ENCODE measurements around the gene MOCOS. TPM values are rescaled to one million over a fixed set of nuclear protein-coding genes. Genes with fewer than 3 reads are reported as not detected.

The MOCOS gene
- polyA plus RNA-seq, 1 donor (not counting 4 experiments of a cell fraction or from before 2014, with no cell fraction given), result 2.8 TPM

- FAIRE-seq, result no peak
- H3K9me3 ChIP-seq (ENCODE audit: control insufficient read depth, low read depth, low read length), result no peaks in the 10 kb centered on the region
- H3K9me1 ChIP-seq (ENCODE audit: control insufficient read depth, extremely low read depth, insufficient read depth, low read length), result no peaks in the 10 kb centered on the region
- H3K4me3 ChIP-seq (ENCODE audit: control insufficient read depth in 2 of 3, extremely low read depth in 1 of 3, insufficient read depth in 2 of 3, low read depth in 1 of 3, low read length in 3 of 3), result no peak overlapping the region
- no peak for TF ChIP-seq EZH2 (IDR thresholded peaks at IDR 0.05; ENCODE audit: low read length)
- H3K27me3 ChIP-seq (ENCODE audit: control insufficient read depth, extremely low read depth, insufficient read depth, low read length), result no peaks in the 10 kb centered on the region
- DNase-seq (ENCODE audit: low read depth, low spot score), result no peak
- H3K4me1 ChIP-seq (ENCODE audit: control insufficient read depth, extremely low read depth, insufficient read depth, low read length), result no peaks in the 10 kb centered on the region
- H4K20me1 ChIP-seq (ENCODE audit: control insufficient read depth, extremely low read depth, insufficient read depth, low read length), result no peaks in the 10 kb centered on the region
- H3K27ac ChIP-seq (ENCODE audit: control insufficient read depth, insufficient read depth, low read length), result no peak overlapping the region
- dilution Hi-C loops (cut with MboI; ENCODE audit: extremely low pct_ligation_motif_present, low sequenced_read_pairs), result no loop called here
- H2AFZ ChIP-seq (ENCODE audit: control insufficient read depth, low read length), result no peak overlapping the region
- no peak overlapping the region for H3K9ac ChIP-seq (ENCODE audit: control insufficient read depth, extremely low read depth, insufficient read depth, low read length)
- H3K79me2 ChIP-seq (ENCODE audit: control insufficient read depth, insufficient read depth, low read length), result no peaks in the 10 kb centered on the region
- peaks cover 0 to 1% of the 10 kb centered on the region in 2 experiments for H3K36me3 ChIP-seq (ENCODE audit: control insufficient read depth in 2 of 2, extremely low read depth in 1 of 2, insufficient read depth in 2 of 2, low read length in 2 of 2)
- no peak overlapping the region for H3K4me2 ChIP-seq (ENCODE audit: control insufficient read depth, extremely low read depth, insufficient read depth, low read depth, low read length)
Observed at GRCh38 chr18:36247036-36247435, 59.7 kb downstream of the MOCOS start.

DNA sequence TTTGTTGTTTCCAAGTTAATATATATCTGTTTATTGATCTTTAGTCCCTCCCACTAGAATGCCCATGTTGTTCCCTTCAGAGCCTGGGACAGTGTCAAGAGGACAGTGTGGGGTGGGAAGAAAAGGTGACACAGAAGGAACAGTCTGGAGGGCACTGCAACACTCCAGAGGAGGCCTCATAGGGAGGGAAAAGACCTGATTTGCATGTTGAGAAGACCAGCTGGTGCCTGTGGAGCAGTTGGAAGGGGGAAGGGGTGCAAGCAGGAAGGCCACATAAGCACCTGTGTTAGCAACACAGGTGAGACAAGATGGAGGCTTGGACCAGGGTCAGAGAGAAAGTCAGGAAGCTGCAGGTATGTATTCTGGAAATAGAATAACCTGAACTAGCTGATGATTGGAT, 62.1 kb downstream of the MOCOS start:
- TF ChIP-seq, protein P1, sequence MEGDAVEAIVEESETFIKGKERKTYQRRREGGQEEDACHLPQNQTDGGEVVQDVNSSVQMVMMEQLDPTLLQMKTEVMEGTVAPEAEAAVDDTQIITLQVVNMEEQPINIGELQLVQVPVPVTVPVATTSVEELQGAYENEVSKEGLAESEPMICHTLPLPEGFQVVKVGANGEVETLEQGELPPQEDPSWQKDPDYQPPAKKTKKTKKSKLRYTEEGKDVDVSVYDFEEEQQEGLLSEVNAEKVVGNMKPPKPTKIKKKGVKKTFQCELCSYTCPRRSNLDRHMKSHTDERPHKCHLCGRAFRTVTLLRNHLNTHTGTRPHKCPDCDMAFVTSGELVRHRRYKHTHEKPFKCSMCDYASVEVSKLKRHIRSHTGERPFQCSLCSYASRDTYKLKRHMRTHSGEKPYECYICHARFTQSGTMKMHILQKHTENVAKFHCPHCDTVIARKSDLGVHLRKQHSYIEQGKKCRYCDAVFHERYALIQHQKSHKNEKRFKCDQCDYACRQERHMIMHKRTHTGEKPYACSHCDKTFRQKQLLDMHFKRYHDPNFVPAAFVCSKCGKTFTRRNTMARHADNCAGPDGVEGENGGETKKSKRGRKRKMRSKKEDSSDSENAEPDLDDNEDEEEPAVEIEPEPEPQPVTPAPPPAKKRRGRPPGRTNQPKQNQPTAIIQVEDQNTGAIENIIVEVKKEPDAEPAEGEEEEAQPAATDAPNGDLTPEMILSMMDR (optimal IDR thresholded peaks at IDR 0.05 in 1 of 3, IDR thresholded peaks at IDR 0.05 in 1 of 3, conservative IDR thresholded peaks at IDR 0.05 in 1 of 3; ENCODE audit: extremely low read depth in 1 of 3, insufficient read depth in 2 of 3, low read length in 3 of 3), result no peak
- TF ChIP-seq EZH2 (IDR thresholded peaks at IDR 0.05; ENCODE audit: low read length), result no peak
- Histone ChIP-seq H3K4me3 (ENCODE audit: control insufficient read depth in 2 of 3, extremely low read depth in 1 of 3, insufficient read depth in 2 of 3, low read depth in 1 of 3, low read length in 3 of 3) (no peak overlapping the region), H4K20me1 (ENCODE audit: control insufficient read depth, extremely low read depth, insufficient read depth, low read length) (no peaks in the 10 kb centered on the region), H2AFZ (ENCODE audit: control insufficient read depth, low read length) (no peak overlapping the region), H3K79me2 (ENCODE audit: control insufficient read depth, insufficient read depth, low read length) (no peaks in the 10 kb centered on the region), H3K27ac (ENCODE audit: control insufficient read depth, insufficient read depth, low read length) (no peak overlapping the region), H3K9ac (ENCODE audit: control insufficient read depth, extremely low read depth, insufficient read depth, low read length) (no peak overlapping the region), H3K9me3 (ENCODE audit: control insufficient read depth, low read depth, low read length) (no peaks in the 10 kb centered on the region), H3K36me3 (ENCODE audit: control insufficient read depth in 2 of 2, extremely low read depth in 1 of 2, insufficient read depth in 2 of 2, low read length in 2 of 2) (peaks cover 0 to 1% of the 10 kb centered on the region in 2 experiments), H3K9me1 (ENCODE audit: control insufficient read depth, extremely low read depth, insufficient read depth, low read length) (no peaks in the 10 kb centered on the region), H3K4me2 (ENCODE audit: control insufficient read depth, extremely low read depth, insufficient read depth, low read depth, low read length) (no peak overlapping the region), H3K27me3 (ENCODE audit: control insufficient read depth, extremely low read depth, insufficient read depth, low read length) (no peaks in the 10 kb centered on the region), H3K4me1 (ENCODE audit: control insufficient read depth, extremely low read depth, insufficient read depth, low read length) (no peaks in the 10 kb centered on the region)
- FAIRE-seq (no peak), DNase-seq (ENCODE audit: low read depth, low spot score) (no peak)
- dilution Hi-C loops (cut with MboI; ENCODE audit: extremely low pct_ligation_motif_present, low sequenced_read_pairs), result no loop called here

GRCh38 chr18:36250827-36251226, 63.5 kb downstream of the MOCOS start:
- H4K20me1 ChIP-seq (ENCODE audit: control insufficient read depth, extremely low read depth, insufficient read depth, low read length), result no peaks in the 10 kb centered on the region
- no peaks in the 10 kb centered on the region for H3K9me3 ChIP-seq (ENCODE audit: control insufficient read depth, low read depth, low read length)
- no peak overlapping the region for H3K4me3 ChIP-seq (ENCODE audit: control insufficient read depth in 2 of 3, extremely low read depth in 1 of 3, insufficient read depth in 2 of 3, low read depth in 1 of 3, low read length in 3 of 3)
- no peak overlapping the region for H3K9ac ChIP-seq (ENCODE audit: control insufficient read depth, extremely low read depth, insufficient read depth, low read length)
- dilution Hi-C loops (cut with MboI; ENCODE audit: extremely low pct_ligation_motif_present, low sequenced_read_pairs), result no loop called here
- H3K36me3 ChIP-seq (ENCODE audit: control insufficient read depth in 2 of 2, extremely low read depth in 1 of 2, insufficient read depth in 2 of 2, low read length in 2 of 2), result peaks cover 0 to 1% of the 10 kb centered on the region in 2 experiments
- TF ChIP-seq EZH2 (IDR thresholded peaks at IDR 0.05; ENCODE audit: low read length), result no peak
- TF ChIP-seq, protein P1 (optimal IDR thresholded peaks at IDR 0.05 in 1 of 3, IDR thresholded peaks at IDR 0.05 in 1 of 3, conservative IDR thresholded peaks at IDR 0.05 in 1 of 3; ENCODE audit: extremely low read depth in 1 of 3, insufficient read depth in 2 of 3, low read length in 3 of 3), result no peak
- FAIRE-seq, result no peak
- H3K9me1 ChIP-seq (ENCODE audit: control insufficient read depth, extremely low read depth, insufficient read depth, low read length), result no peaks in the 10 kb centered on the region
- no peaks in the 10 kb centered on the region for H3K79me2 ChIP-seq (ENCODE audit: control insufficient read depth, insufficient read depth, low read length)
- H2AFZ ChIP-seq (ENCODE audit: control insufficient read depth, low read length), result no peak overlapping the region
- no peak for DNase-seq (ENCODE audit: low read depth, low spot score)
- H3K27me3 ChIP-seq (ENCODE audit: control insufficient read depth, extremely low read depth, insufficient read depth, low read length), result no peaks in the 10 kb centered on the region
- H3K4me1 ChIP-seq (ENCODE audit: control insufficient read depth, extremely low read depth, insufficient read depth, low read length), result no peaks in the 10 kb centered on the region
- no peak overlapping the region for H3K27ac ChIP-seq (ENCODE audit: control insufficient read depth, insufficient read depth, low read length)
- no peak overlapping the region for H3K4me2 ChIP-seq (ENCODE audit: control insufficient read depth, extremely low read depth, insufficient read depth, low read depth, low read length)

Data from keratinocyte (primary cell).